Measurements from ENCODE around the gene ATM.

GRCh38 chr11:108235633-108236032, 12.8 kb downstream of the ATM start:
- TF ChIP-seq, protein P1, sequence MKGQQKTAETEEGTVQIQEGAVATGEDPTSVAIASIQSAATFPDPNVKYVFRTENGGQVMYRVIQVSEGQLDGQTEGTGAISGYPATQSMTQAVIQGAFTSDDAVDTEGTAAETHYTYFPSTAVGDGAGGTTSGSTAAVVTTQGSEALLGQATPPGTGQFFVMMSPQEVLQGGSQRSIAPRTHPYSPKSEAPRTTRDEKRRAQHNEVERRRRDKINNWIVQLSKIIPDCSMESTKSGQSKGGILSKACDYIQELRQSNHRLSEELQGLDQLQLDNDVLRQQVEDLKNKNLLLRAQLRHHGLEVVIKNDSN (IDR thresholded peaks at IDR 0.05) = no peak
- TF ChIP-seq EP300 (IDR thresholded peaks at IDR 0.05; ENCODE audit: borderline replicate concordance) (no peak), MAX (IDR thresholded peaks at IDR 0.05) (no peak), YY1 (IDR thresholded peaks at IDR 0.05; ENCODE audit: low read depth) (no peak), RAD21 (IDR thresholded peaks at IDR 0.05; ENCODE audit: low read depth) (no peak), TAF1 (IDR thresholded peaks at IDR 0.05; ENCODE audit: low read depth) (no peak), ZBTB7A (IDR thresholded peaks at IDR 0.05; ENCODE audit: low read depth) (no peak)
- TF ChIP-seq, protein P2, sequence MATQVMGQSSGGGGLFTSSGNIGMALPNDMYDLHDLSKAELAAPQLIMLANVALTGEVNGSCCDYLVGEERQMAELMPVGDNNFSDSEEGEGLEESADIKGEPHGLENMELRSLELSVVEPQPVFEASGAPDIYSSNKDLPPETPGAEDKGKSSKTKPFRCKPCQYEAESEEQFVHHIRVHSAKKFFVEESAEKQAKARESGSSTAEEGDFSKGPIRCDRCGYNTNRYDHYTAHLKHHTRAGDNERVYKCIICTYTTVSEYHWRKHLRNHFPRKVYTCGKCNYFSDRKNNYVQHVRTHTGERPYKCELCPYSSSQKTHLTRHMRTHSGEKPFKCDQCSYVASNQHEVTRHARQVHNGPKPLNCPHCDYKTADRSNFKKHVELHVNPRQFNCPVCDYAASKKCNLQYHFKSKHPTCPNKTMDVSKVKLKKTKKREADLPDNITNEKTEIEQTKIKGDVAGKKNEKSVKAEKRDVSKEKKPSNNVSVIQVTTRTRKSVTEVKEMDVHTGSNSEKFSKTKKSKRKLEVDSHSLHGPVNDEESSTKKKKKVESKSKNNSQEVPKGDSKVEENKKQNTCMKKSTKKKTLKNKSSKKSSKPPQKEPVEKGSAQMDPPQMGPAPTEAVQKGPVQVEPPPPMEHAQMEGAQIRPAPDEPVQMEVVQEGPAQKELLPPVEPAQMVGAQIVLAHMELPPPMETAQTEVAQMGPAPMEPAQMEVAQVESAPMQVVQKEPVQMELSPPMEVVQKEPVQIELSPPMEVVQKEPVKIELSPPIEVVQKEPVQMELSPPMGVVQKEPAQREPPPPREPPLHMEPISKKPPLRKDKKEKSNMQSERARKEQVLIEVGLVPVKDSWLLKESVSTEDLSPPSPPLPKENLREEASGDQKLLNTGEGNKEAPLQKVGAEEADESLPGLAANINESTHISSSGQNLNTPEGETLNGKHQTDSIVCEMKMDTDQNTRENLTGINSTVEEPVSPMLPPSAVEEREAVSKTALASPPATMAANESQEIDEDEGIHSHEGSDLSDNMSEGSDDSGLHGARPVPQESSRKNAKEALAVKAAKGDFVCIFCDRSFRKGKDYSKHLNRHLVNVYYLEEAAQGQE (IDR thresholded peaks at IDR 0.05; ENCODE audit: low read depth) = no peak

Data from Ishikawa (cell line).